ENCODE measurements around the gene PCGF3. TPM values are rescaled to one million over a fixed set of nuclear protein-coding genes. Genes with fewer than 3 reads are reported as not detected.

PCGF3 gene
- total and polyA plus RNA-seq, 10 of the 15 experiments (the other 5 are each of a cell fraction or from before 2014, with no cell fraction given) = 2.2 to 43.8 (median 15.9) TPM

DNA sequence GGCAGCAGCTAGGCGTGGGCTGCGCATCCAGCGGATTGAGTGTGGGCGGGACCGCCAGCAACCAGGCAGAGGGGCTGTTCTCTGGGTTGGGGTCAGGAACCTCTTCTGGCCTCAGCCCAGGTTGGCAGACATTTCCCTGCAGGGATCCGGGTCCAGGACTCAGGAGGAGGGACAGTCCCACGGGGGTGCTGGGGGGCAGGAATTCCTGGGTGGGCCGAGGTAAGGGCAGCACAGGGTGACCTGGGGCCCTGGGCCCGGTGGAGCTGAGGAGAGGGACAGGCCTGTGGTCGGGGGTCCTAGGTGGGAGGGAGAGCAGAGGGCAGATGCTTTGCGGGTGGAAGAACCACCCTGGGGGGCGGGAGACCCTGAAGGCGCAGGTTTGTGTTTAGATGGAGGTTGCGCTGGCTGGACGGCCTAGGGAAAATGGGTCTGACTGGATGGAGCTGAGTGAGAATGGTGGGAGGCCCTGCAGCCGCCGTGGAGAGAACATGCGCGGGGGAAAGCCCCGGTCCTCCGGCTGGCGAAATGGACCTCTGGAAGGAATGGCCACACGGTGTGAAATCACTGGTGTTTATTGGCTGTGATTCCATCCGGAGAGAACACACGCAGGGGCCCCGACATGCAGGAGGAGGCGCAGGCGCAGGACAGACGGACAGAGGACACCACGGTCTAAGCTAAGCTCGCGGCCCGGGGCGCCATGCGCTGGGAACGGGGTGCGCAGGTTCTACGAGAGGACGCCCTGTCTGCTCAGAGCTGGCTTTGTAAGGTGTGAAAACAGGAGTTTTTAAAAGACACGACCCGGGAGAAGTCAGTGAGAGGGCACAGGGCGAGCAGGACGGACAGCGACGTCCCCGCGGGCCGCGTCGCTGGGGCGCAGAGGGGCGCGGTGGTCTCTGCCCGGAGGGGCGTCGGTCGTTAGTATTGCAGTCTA, 79.0 kb downstream of the PCGF3 start:
- ChIA-PET SMC1A (ENCODE audit: uncharacterized antibody, unreplicated experiment) (no interaction called here), RAD21 (ENCODE audit: unreplicated experiment) (no interaction called here), CTCF (interaction anchor here (0.6 kb wide), 1 partner anchor 85 kb away, joined by 3 read pairs; no protein-coding TSS in a partner anchor), POLR2A (no interaction called here)
- Histone ChIP-seq H3K4me1 (ENCODE audit: control insufficient read depth, insufficient read depth, low read length) (peaks cover 15% of the 10 kb centered on the region), H3K4me2 (ENCODE audit: control insufficient read depth, insufficient read depth) (no peak overlapping the region), H3K9me3 (replicated peaks; ENCODE audit: control insufficient read depth, insufficient read depth, low read length) (no peaks in the 10 kb centered on the region), H3K4me3 (no peak overlapping the region), H3K27me3 (replicated peaks in 1 of 2; ENCODE audit: control insufficient read depth in 2 of 2, insufficient read depth in 2 of 2, low read length in 1 of 2) (peaks cover 0 to 6% of the 10 kb centered on the region in 2 experiments; a peak in 1 of 4 replicates), H3K36me3 (ENCODE audit: control insufficient read depth in 2 of 2, insufficient read depth in 2 of 2, low read length in 1 of 2) (peaks cover 0 to 5% of the 10 kb centered on the region in 2 experiments; a peak in 2 of 4 replicates), H3K79me2 (ENCODE audit: control insufficient read depth, insufficient read depth, low read length) (peaks cover 20% of the 10 kb centered on the region), H3K27ac (ENCODE audit: control insufficient read depth, insufficient read depth) (no peak overlapping the region), H3K9ac (ENCODE audit: control insufficient read depth, insufficient read depth, low read length) (no peak overlapping the region), H2AFZ (ENCODE audit: control insufficient read depth, low read depth, low read length) (no peak overlapping the region), H4K20me1 (ENCODE audit: control insufficient read depth, insufficient read depth) (no peaks in the 10 kb centered on the region)
- 82% methylated on average over 56 of the region's 57 CpGs for WGBS (ENCODE audit: insufficient coverage, insufficient replicate concordance, low lambda C conversion rate, missing lambda C conversion rate)
- ATAC-seq (no peak), FAIRE-seq (no peak), DNase-seq (ENCODE audit: low read depth, low spot score) (no peak)
- intact Hi-C loops (cut with micrococcal nuclease; ENCODE audit: unreplicated experiment) (loop anchor here (5.0 kb wide), 1 partner anchor 138 kb away; no protein-coding TSS in a partner anchor), in situ Hi-C loops (cut with MboI) (no loop called here)
- BruUV-seq (replicated peaks) = no TSS peak
- TF ChIP-seq HCFC1 (IDR thresholded peaks at IDR 0.05; ENCODE audit: low read length) (no peak), BMI1 (IDR thresholded peaks at IDR 0.05; ENCODE audit: borderline replicate concordance) (no peak), PML (IDR thresholded peaks at IDR 0.05; ENCODE audit: low read length) (no peak), ZBED1 (IDR thresholded peaks at IDR 0.05; ENCODE audit: borderline replicate concordance) (no peak), NR2C1 (IDR thresholded peaks at IDR 0.05) (no peak), NFXL1 (IDR thresholded peaks at IDR 0.05; ENCODE audit: borderline replicate concordance) (no peak), SPI1 (IDR thresholded peaks at IDR 0.05; ENCODE audit: borderline replicate concordance, insufficient read depth, low read depth, low read length) (no peak), KDM1A (IDR thresholded peaks at IDR 0.05; ENCODE audit: borderline replicate concordance) (no peak), MTA2 (IDR thresholded peaks at IDR 0.05; ENCODE audit: low read depth) (no peak)
- TF ChIP-seq, protein P1, sequence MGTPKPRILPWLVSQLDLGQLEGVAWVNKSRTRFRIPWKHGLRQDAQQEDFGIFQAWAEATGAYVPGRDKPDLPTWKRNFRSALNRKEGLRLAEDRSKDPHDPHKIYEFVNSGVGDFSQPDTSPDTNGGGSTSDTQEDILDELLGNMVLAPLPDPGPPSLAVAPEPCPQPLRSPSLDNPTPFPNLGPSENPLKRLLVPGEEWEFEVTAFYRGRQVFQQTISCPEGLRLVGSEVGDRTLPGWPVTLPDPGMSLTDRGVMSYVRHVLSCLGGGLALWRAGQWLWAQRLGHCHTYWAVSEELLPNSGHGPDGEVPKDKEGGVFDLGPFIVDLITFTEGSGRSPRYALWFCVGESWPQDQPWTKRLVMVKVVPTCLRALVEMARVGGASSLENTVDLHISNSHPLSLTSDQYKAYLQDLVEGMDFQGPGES (IDR thresholded peaks at IDR 0.05) = no peak
- TF ChIP-seq, protein P2, sequence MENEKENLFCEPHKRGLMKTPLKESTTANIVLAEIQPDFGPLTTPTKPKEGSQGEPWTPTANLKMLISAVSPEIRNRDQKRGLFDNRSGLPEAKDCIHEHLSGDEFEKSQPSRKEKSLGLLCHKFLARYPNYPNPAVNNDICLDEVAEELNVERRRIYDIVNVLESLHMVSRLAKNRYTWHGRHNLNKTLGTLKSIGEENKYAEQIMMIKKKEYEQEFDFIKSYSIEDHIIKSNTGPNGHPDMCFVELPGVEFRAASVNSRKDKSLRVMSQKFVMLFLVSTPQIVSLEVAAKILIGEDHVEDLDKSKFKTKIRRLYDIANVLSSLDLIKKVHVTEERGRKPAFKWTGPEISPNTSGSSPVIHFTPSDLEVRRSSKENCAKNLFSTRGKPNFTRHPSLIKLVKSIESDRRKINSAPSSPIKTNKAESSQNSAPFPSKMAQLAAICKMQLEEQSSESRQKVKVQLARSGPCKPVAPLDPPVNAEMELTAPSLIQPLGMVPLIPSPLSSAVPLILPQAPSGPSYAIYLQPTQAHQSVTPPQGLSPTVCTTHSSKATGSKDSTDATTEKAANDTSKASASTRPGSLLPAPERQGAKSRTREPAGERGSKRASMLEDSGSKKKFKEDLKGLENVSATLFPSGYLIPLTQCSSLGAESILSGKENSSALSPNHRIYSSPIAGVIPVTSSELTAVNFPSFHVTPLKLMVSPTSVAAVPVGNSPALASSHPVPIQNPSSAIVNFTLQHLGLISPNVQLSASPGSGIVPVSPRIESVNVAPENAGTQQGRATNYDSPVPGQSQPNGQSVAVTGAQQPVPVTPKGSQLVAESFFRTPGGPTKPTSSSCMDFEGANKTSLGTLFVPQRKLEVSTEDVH (IDR thresholded peaks at IDR 0.05; ENCODE audit: low read depth, partially characterized antibody) = no peak
- TF ChIP-seq, protein P3, sequence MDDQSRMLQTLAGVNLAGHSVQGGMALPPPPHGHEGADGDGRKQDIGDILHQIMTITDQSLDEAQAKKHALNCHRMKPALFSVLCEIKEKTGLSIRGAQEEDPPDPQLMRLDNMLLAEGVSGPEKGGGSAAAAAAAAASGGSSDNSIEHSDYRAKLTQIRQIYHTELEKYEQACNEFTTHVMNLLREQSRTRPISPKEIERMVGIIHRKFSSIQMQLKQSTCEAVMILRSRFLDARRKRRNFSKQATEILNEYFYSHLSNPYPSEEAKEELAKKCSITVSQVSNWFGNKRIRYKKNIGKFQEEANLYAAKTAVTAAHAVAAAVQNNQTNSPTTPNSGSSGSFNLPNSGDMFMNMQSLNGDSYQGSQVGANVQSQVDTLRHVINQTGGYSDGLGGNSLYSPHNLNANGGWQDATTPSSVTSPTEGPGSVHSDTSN (IDR thresholded peaks at IDR 0.05; ENCODE audit: insufficient replicate concordance, low read depth, low read length) = no peak

All from GM12878 (cell line).